Suprapubic skin (tissue), 3 donors: Measurements from ENCODE around the gene NGLY1.

Experiments used
- CTCF ChIP-seq, 2 donors: fragments of 200-600 bp in 1 of 2; fragments of 450-650 bp in 1 of 2; sonication (generic) in 1 of 2; IDR thresholded peaks; one replicate each; pipeline ENCODE4 v1.5.1; 2016 to 2019; ENCODE audit warnings: antibody characterized with exemption in 2 of 2, mild to moderate bottlenecking in 1 of 2, moderate library complexity in 1 of 2
- EP300 ChIP-seq: sonication (generic); formaldehyde crosslinking; IDR thresholded peaks from one replicate; pipeline ENCODE4 v1.6.1; 2017; ENCODE audit warnings: antibody characterized with exemption
- POLR2A ChIP-seq, 2 donors: fragments of 450-650 bp; IDR thresholded peaks; one replicate each; pipeline ENCODE4 v1.6.1; 2017; ENCODE audit warnings: antibody characterized with exemption in 2 of 2, mild to moderate bottlenecking in 2 of 2, moderate library complexity in 2 of 2

GRCh38 chr3:25749031-25749581 lies 34.1 kb downstream of the NGLY1 start:
- TF ChIP-seq POLR2A (IDR thresholded peaks at IDR 0.05) (no peak), CTCF (IDR thresholded peaks at IDR 0.05) (no peak), EP300 (no peak)
